Inflammatory macrophage (primary cell): ENCODE results near the gene CLP1.
"Not testable (repeated sequence)": the region's sequence is repeated elsewhere in the genome, so short reads cannot be mapped to it uniquely, and the experiment has no call there.

Source experiments
- DNase-seq, 2 donors: peaks; one replicate each; pipeline ENCODE4 v3.0.0-alpha.2; 2020 to 2022

Gene CLP1

DNA sequence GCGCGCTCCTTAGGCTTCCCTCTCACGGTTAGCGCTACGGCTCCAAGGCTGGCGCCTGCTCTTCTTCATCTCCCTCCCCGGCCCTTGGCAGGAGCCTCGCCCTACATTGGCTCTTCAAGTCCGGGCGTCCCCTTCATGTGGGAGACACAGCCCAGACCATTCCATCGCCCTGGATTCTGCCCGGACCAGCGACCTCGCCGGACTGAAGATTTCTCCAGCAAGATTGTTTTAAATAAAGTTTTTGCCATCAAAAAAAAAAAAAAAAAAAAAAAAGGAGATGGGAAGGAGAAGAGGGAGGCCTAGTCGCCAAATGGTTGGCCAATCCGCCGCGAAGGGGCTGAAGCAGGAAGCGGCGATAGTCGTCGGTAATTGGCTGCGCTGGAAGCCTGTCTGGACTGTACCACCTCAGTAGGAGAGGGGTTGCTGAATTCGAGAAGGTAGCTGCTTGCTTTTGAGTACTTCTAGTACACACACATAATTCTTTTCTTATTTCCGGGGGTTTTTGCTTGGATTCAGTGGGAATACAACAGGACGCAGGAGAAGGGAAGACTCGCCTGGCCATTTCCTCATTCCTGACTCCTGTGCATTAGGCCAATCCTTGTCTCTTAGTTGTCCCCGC lies 9.7 kb downstream of the CLP1 start:
- DNase-seq: peak; percentile 98 to 99

DNA sequence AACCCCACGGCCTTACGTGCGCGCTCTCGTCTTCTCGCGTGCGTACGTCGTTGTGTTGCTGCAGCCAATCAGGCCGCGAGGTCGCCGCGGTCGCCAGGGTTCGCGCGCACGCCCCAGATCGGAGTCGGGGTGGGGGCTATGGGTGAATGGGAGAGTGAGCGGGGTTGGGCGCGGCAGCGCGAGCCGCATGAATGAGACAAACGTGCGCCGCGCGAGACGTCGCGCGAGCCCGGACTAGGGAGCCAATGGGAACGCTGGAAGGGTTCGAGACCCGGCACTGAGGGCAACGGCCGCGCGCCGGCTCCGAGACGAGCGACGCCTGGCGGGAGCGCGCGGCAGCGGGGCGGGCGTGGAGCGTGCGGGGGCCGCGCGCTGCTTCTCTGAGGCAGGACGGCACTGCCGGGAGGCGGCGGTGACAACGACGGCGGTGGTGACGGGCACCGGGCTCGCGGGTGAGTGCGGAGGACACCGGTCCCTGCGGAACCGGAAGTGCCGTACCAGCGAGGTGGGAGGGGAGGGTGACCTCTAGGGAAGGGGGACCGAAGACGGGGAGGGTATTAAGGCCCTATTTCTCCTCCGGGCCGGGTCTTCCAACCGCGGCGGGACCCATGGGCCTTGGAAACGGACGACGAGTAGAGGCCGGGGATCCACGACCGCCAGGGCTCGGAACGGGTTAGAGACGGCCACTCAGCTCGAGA lies 10.3 kb downstream of the CLP1 start, which contains the start of gene ZDHHC5:
ZDHHC5 (plus strand) TSS at position 379 of the 698 bp plus-strand sequence. CDS start 4,977 bp downstream, outside the sequence.
- peak; percentile 98 to 99 for DNase-seq

DNA sequence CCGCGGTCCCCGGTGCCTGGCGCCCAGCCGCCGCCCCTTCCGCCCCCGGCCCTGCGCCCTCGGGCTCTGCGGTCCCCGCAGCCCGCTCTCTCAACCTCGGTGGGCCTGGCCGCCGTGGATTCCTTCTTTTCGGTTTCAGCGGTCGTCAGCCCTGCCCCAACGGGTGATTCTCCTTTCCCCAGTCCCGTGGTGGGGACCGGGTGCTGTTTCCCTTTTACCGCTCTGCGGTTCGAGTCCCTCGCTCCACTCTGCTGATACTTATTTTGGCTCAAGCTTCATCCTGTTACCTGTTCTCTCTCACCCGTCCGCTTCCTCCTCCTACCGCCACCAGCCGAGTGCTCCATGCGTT lies 10.8 kb downstream of the CLP1 start:
- DNase-seq: peak; percentile 38 to 60

DNA sequence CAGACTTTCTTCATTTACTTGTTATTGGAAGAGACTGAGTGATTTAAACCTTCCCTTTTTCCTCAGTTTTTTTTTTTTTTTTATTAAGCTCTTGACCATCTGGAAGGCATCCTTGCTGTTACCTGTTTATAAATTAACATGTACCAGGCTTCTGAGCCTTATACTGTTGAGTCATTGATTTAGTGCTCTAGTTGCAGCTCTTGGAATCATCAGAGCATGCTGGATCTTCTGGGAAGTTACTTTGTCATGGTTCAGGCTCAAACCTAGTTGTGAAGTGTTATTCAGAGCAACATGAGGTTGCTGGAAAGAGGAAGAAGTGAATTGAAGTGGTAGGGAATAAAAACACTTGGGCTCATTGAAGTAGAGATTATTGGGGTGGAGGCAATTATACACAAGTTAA lies 16.7 kb downstream of the CLP1 start:
- DNase-seq: no peak

DNA sequence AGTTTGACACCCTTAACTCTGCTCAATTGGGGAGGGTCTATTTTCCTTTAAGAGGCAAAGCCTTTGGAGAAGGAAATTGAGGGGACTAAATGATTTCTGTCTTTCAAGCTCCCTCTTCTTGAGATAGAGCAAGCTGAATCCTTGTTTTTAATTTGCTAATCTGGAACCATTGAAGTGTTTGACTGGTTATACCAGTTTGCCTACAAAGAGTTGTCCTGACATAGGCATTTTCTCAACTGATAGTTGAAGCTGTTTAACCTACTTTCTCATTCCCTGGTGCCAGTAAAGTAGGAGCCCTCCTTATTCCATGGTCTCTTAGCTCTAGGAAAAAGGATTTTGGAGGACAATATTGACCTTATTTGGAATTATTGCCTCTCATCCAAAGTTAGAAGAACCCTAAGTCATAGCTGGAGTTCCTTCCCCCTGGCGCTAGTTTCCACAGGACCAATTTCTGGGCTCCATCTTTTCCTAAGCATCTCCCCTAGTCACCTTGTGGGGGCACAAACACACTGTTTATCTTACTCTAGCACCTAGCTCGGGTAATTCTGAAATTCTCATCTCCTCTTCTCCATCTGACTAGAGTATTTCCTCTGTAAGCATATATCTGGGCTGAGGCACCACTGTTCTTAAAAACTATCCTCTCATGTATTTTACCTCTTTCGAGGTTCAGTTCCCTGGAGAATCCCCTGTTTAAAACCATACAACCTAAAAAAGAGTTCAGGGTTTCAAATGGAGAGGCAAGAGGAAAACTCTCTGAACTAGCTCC lies 17.8 kb downstream of the CLP1 start:
- no peak for DNase-seq

DNA sequence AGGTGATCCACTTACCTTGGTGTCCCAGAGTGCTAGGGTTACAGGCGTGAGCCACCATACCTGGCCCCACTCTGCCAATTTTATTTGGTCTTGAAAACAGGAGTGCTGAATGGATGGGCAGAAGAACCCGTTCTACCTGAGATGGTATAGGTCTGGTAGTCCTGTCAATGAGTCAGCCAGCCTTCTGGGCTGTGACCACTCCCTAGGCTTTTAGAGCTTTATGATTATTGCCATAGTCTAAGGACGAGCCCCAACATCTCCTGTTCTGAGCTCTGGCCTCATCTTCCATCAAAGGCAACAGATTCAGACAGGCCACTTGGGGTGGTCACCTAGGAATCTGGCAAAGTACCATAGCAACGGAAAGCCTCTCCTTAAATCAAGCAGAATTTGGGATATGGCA lies 21.8 kb downstream of the CLP1 start:
- DNase-seq: no peak

DNA sequence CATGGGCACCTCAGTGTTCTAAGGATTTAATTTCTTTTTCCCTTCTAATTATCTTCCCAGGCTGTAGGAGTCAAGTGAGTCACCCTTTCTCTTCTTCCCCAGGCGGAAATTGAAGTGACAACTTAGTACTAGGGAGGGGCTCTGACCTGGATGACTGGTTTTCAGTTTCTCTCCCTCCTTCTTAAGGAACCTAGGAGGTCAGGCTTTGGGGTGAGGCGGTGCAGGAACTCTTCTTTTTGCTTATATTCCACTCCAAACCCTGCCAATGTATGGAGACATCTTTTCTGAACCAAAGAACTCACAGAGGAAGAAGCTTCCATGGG lies 23.0 kb downstream of the CLP1 start:
- no peak for DNase-seq

DNA sequence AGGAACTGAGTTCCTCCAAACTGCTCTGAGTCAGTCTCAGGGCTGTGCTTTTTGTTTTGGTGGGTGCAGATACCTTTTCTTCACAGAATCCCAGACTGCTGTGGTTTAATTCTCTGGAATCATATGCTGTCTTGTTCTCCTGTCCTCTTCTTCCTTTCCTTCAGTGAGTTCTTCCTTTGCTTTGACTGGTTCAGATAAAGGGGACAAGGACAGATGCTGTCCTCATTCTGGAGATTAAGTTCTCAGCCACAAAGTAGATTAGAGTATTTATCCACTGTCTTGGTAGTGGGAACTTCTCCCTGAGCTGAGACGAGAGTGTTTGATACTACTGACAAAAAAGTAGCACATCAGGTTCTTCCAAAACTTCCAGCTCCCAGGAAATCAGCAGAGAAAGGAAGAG lies 23.6 kb downstream of the CLP1 start:
- no peak for DNase-seq

DNA sequence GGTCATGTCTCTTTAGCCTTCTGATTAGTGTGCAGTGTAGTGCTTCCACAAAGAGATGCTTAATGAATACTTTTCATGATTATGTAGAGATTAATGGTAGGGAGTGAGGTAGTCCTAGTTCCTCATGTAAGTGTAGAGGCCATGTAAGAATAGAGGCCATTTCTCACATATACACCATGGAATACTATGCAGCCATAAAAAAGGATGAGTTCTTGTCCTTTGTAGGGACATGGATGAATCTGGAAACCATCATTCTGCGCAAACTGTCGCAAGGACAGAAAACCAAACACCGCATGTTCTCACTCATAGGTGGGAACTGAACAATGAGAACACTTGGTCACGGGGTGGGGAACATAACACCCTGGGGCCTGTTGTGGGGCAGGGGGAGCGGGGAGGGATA lies 32.9 kb downstream of the CLP1 start:
- DNase-seq: not testable (repeated sequence)

DNA sequence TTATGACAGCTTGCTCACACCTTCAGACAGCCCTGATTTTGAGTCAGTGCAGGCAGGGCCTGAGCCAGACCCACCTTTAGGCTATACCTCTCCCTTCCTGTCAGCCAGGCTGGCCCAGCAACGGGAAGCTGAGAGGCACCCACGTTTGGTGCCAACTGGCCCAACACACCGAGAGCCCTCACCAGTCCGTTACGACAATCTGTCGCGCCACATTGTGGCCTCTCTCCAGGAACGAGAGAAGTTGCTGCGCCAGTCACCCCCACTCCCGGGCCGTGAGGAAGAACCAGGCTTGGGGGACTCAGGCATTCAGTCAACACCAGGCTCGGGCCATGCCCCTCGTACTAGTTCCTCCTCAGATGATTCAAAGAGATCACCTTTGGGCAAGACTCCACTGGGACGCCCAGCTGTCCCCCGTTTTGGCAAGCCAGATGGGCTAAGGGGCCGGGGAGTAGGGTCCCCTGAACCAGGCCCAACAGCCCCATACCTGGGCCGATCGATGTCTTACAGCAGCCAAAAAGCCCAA lies 41.3 kb downstream of the CLP1 start:
- DNase-seq: no peak

DNA sequence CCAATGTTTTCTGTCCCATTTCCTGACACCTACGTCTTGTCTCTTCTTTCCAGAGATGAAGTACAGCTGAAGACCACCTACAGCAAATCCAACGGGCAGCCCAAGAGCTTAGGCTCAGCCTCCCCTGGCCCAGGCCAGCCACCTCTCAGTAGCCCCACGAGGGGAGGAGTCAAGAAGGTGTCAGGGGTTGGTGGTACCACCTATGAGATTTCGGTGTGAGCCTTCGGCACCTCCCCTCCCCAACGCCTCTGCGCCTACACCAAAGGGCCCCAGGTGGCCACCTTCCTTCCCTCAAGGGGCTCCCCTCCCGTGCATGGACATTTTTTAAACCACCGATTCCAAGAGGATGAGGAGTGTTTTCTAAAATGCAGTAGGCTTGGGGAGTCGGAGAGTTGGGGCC lies 42.3 kb downstream of the CLP1 start:
- DNase-seq: no peak

DNA sequence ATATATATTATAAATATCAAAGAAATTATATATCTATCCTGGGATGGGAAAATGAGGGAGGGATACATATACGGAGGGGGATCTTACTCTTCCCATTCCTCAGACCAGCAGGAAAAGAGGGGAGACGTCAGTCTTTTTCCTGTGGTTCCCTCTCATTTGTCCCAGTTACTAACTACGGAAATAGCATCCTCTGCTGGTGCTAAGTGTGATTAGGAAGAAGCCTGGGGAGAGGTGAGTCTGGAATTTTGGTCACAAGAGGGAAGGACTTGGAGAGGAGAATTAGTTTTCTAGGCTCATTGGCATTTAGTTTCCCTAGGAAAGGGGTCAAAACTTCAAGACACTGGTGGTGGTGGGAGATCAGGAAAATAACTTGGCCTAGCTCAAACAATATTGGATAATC lies 42.9 kb downstream of the CLP1 start:
- DNase-seq: no peak

DNA sequence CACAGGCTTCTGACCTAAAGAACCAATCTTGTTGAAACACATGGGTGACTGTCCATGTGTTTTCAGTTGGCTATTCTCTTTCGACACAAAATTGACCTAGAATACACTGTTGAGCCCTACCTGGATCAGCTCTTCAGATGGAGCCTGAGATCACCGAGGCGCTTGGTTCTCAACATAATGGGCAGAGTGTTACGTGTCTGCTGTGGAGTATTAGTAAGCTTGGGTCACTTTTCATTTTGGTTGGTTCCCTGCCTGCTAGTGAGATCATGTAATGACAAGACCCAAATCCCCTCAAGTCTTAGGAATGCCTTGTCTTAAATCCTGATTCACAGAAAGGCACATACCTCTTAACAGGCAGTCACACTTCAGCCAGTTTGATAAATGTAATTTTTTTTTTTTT lies 45.8 kb downstream of the CLP1 start:
- DNase-seq: no peak

DNA sequence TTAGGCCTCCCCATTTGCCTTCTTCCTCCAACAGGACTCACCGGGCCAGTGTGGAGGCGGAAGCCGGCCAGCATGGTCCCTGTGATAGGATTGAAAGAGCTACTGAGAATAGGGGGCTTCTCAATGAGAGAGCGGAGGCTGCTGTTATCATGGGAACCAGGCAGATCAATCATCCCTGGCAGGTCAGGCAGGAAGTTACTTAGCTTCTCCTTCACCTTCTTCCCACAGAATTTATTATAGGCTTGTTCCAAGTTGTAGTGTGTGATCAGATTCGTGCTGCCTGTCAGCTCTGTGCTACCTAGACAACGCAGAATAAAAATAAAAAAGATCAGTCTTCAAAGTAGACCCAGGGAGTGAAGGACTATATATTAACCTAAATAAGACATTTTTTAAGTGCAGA lies 47.4 kb downstream of the CLP1 start:
- no peak for DNase-seq

DNA sequence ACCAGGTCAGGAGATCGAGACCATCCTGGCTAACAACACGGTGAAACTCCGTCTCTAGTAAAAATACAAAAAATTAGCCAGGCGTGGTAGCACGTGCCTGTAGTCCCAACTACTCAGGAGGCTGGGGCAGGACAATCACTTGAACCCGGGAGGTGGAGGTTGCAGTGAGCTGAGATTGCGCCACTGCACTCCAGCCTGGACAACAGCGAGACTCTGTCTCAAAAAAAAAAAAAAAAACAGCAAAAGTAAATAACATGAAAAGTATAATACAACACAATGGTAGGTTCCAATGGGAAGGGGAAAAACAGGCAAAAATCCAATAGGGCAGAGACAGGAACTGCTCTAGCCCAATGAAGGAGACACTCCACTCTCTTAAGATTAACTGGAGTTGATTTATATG lies 47.9 kb downstream of the CLP1 start:
- not testable (repeated sequence) for DNase-seq

DNA sequence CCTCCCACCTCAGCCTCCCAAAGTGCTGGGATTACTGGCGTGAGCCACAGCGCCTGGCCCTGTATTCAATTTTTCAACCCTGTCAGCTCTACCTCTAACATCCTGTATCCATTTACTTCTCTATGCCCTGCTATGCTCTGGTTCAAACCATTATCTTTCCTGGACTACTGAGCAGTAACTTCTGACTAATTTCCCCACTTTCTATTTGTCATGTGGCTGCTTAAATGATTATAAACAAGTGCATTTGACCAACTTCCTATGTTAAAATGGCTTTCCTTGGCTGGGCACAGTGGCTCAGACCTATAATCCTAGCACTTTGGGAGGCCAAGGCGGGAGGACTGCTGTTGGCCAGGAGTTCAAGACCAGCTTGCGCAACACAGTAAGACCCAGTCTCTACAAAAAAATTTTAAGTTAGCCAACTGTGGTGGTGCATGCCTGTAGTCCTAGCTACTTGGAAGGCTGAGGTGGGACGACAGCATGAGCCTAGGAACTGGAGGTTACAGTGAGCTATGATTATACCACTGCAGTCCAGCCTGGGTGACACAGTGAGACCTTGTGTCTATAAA lies 52.3 kb downstream of the CLP1 start:
- DNase-seq: no peak
